Activated T-cell treated with anti-CD3 and anti-CD28 coated beads, Interleukin-2, amount 50 U/mL, for 1 hour (primary cell): ENCODE measurements around the gene UTP25.
A peak's percentile ranks its signal among the peaks of the same experiment; 100 is the strongest.

ENCODE experiments used
- DNase-seq: peaks from one replicate; pipeline ENCODE4 v3.0.0-alpha.2; 2020

The UTP25 gene

GRCh38 chr1:209844695-209845407 lies 17.1 kb downstream of the UTP25 start:
- no peak for DNase-seq

- no peak for DNase-seq
These were observed 17.6 kb downstream of the UTP25 start for GRCh38 chr1:209845408-209845725.

- no peak for DNase-seq
These were observed 21.6 kb downstream of the UTP25 start for GRCh38 chr1:209849388-209849787.

GRCh38 chr1:209850342-209850979 lies 22.7 kb downstream of the UTP25 start:
- peak; percentile 38 for DNase-seq

- no peak for DNase-seq
These were observed 25.9 kb downstream of the UTP25 start for GRCh38 chr1:209853676-209854075.

GRCh38 chr1:209854196-209854595 lies 26.4 kb downstream of the UTP25 start:
- DNase-seq = no peak

GRCh38 chr1:209855006-209855405 lies 27.2 kb downstream of the UTP25 start:
- DNase-seq = no peak

- no peak for DNase-seq
These were observed 27.9 kb downstream of the UTP25 start for GRCh38 chr1:209855623-209856022.

GRCh38 chr1:209858561-209859103 lies 30.9 kb downstream of the UTP25 start:
- no peak for DNase-seq

GRCh38 chr1:209860293-209860881 lies 32.6 kb downstream of the UTP25 start:
- peak; percentile 59 for DNase-seq

GRCh38 chr1:209861242-209861641 lies 33.5 kb downstream of the UTP25 start:
- DNase-seq = no peak

- no peak for DNase-seq
These were observed 34.9 kb downstream of the UTP25 start for GRCh38 chr1:209862391-209863356.

GRCh38 chr1:209863766-209864485 lies 36.2 kb downstream of the UTP25 start:
- no peak for DNase-seq

GRCh38 chr1:209866201-209866600 lies 38.4 kb downstream of the UTP25 start:
- no peak for DNase-seq

- no peak for DNase-seq
These were observed 41.7 kb downstream of the UTP25 start for GRCh38 chr1:209869291-209870149.

- DNase-seq = no peak
These were observed 42.5 kb downstream of the UTP25 start for GRCh38 chr1:209870151-209870831.

- DNase-seq = no peak
These were observed 43.2 kb downstream of the UTP25 start for GRCh38 chr1:209871006-209871405.

GRCh38 chr1:209871430-209871829 lies 43.7 kb downstream of the UTP25 start:
- DNase-seq = no peak

GRCh38 chr1:209873067-209873799 lies 45.5 kb downstream of the UTP25 start:
- no peak for DNase-seq

- DNase-seq = no peak
These were observed 47.7 kb downstream of the UTP25 start for GRCh38 chr1:209875515-209875914.
